Measurements from ENCODE around the gene RHOC.
"Not testable (repeated sequence)": the region's sequence is repeated elsewhere in the genome, so short reads cannot be mapped to it uniquely, and the experiment has no call there.

Gene RHOC

DNA sequence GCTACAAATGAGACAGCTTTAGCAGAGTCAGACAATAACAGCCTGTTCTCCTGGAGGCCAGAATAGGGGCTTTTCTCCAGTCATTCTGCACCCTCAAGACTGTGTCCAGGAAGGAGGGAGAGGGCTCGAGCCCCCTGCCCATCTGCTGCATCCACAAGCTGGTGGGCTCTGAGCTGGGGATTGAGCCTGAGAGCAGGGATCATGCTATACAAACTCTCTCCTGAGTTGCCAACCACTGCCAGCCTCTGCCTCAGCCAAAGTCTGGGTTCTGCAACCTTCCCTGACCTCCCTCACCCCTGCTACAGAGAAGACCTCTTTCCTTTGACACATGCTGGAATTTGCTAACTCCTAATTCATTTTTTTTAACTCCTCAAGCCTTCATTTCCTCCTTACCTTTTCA is 23.0 kb upstream of the RHOC start:
- FAIRE-seq (no peak), DNase-seq (ENCODE audit: insufficient read length, low spot score) (no peak)
- TF ChIP-seq SPI1 (IDR thresholded peaks at IDR 0.05; ENCODE audit: low read depth, low read length) = no peak
- TF ChIP-seq POU2F2 (IDR thresholded peaks at IDR 0.05; ENCODE audit: low read depth, low read length) = no peak

GRCh38 chr1:112729011-112729410 is 22.1 kb upstream of the RHOC start:
- DNase-seq (ENCODE audit: insufficient read length, low spot score); FAIRE-seq: not testable (repeated sequence)

DNA sequence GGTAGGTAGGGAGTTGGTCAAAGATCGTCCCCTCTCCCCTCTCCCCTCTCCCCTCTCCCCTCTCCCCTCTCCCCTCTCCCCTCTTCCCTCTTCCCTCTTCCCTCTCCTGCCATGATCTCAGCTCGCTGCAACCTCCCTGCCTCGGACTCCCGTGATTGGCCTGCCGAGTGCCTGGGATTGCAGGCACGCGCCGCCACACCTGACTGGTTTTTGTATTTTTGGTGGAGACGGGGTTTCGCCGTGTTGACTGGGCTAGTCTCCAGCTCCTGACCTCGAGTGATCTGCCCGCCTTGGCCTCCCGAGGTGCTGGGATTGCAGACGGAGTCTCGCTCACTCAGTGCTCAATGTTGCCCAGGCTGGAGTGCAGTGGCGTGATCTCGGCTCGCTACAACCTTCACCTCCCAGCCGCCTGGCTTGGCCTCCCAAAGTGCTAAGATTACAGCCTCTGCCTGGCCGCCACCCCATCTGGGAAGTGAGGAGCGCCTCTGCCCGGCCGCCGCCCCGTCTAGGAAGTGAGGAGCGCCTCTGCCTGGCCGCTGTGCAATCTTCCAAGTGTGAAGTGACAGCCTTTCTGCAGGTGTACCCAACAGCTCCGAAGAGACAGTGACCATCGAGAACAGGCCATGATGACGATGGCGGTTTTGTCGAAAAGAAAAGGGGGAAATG is 21.5 kb upstream of the RHOC start:
- not testable (repeated sequence) for FAIRE-seq; DNase-seq (ENCODE audit: insufficient read length, low spot score)

GRCh38 chr1:112727716-112728115 is 20.8 kb upstream of the RHOC start:
- no peak for FAIRE-seq
- no peak for DNase-seq (ENCODE audit: insufficient read length, low spot score)
- TF ChIP-seq SPI1 (IDR thresholded peaks at IDR 0.05; ENCODE audit: low read depth, low read length) (no peak), TAF1 (IDR thresholded peaks at IDR 0.05; ENCODE audit: low read depth, low read length) (no peak), POLR2AphosphoS5 (IDR thresholded peaks at IDR 0.05; ENCODE audit: low read depth, low read length) (no peak), POU2F2 (IDR thresholded peaks at IDR 0.05; ENCODE audit: low read depth, low read length) (no peak), PAX5 (IDR thresholded peaks at IDR 0.05; ENCODE audit: insufficient read depth, low read length, severe bottlenecking) (no peak), POLR2A (IDR thresholded peaks at IDR 0.05; ENCODE audit: low read depth, low read length) (no peak)

- not testable (repeated sequence) for FAIRE-seq; DNase-seq (ENCODE audit: insufficient read length, low spot score)
Observed at GRCh38 chr1:112724240-112724639, 17.3 kb upstream of the RHOC start.

DNA sequence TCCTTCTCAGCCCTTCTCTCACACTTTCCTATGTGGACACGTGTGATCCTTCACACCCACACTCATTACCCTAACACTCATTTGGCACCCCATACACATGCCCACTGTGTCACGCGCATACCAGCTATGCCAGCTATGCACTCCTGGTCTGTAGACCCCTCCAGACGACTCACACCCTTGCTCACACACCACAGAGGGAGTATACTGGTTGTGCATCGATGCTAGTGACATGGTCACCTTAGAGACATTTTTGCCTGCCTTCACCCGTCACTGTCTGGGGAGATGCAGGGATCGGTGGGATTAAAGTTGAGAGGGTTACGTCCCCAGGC is 16.5 kb upstream of the RHOC start:
- TF ChIP-seq PAX5 (IDR thresholded peaks at IDR 0.05; ENCODE audit: insufficient read depth, low read length, severe bottlenecking) (no peak), POU2F2 (IDR thresholded peaks at IDR 0.05; ENCODE audit: low read depth, low read length) (no peak), POLR2AphosphoS5 (IDR thresholded peaks at IDR 0.05; ENCODE audit: low read depth, low read length) (no peak), TAF1 (IDR thresholded peaks at IDR 0.05; ENCODE audit: low read depth, low read length) (no peak), POLR2A (IDR thresholded peaks at IDR 0.05; ENCODE audit: low read depth, low read length) (no peak), SPI1 (IDR thresholded peaks at IDR 0.05; ENCODE audit: low read depth, low read length) (no peak)
- FAIRE-seq = no peak
- DNase-seq (ENCODE audit: insufficient read length, low spot score) = no peak

GRCh38 chr1:112722601-112723510 is 15.9 kb upstream of the RHOC start:
- no peak for TF ChIP-seq PAX5 (IDR thresholded peaks at IDR 0.05; ENCODE audit: insufficient read depth, low read length, severe bottlenecking)
- FAIRE-seq (no peak), DNase-seq (ENCODE audit: insufficient read length, low spot score) (no peak)

- FAIRE-seq = no peak
- TF ChIP-seq SPI1 (IDR thresholded peaks at IDR 0.05; ENCODE audit: low read depth, low read length) (no peak), TAF1 (IDR thresholded peaks at IDR 0.05; ENCODE audit: low read depth, low read length) (no peak)
- DNase-seq (ENCODE audit: insufficient read length, low spot score) = no peak
Observed at GRCh38 chr1:112721966-112722524, 15.1 kb upstream of the RHOC start.

GRCh38 chr1:112721294-112721693 is 14.4 kb upstream of the RHOC start:
- DNase-seq (ENCODE audit: insufficient read length, low spot score); FAIRE-seq: not testable (repeated sequence)

GRCh38 chr1:112720800-112721199 is 13.9 kb upstream of the RHOC start:
- no peak for FAIRE-seq
- no peak for DNase-seq (ENCODE audit: insufficient read length, low spot score)
- TF ChIP-seq POLR2AphosphoS5 (IDR thresholded peaks at IDR 0.05; ENCODE audit: low read depth, low read length) (no peak), PAX5 (IDR thresholded peaks at IDR 0.05; ENCODE audit: insufficient read depth, low read length, severe bottlenecking) (no peak), POU2F2 (IDR thresholded peaks at IDR 0.05; ENCODE audit: low read depth, low read length) (no peak), SPI1 (IDR thresholded peaks at IDR 0.05; ENCODE audit: low read depth, low read length) (no peak)

GRCh38 chr1:112719706-112720105 is 12.8 kb upstream of the RHOC start:
- DNase-seq (ENCODE audit: insufficient read length, low spot score) (no peak), FAIRE-seq (no peak)
- TF ChIP-seq TAF1 (IDR thresholded peaks at IDR 0.05; ENCODE audit: low read depth, low read length) (no peak), SPI1 (IDR thresholded peaks at IDR 0.05; ENCODE audit: low read depth, low read length) (no peak), POLR2A (IDR thresholded peaks at IDR 0.05; ENCODE audit: low read depth, low read length) (no peak), PAX5 (IDR thresholded peaks at IDR 0.05; ENCODE audit: insufficient read depth, low read length, severe bottlenecking) (no peak), POU2F2 (IDR thresholded peaks at IDR 0.05; ENCODE audit: low read depth, low read length) (no peak), POLR2AphosphoS5 (IDR thresholded peaks at IDR 0.05; ENCODE audit: low read depth, low read length) (no peak)
